DOHH2 (cell line): ENCODE data around the gene SLAIN1.

ENCODE experiments used
- CTCF ChIP-seq: fragments of 200-600 bp; sonication (generic); IDR thresholded peaks from one replicate; pipeline ENCODE4 v1.5.1; 2014; ENCODE audit warnings: antibody characterized with exemption, mild to moderate bottlenecking, low read depth, low read length; ENCODE audit not compliant: poor library complexity, severe bottlenecking
- EZH2phosphoT487 ChIP-seq: fragments of 200-600 bp; sonication (generic); IDR thresholded peaks from 2 replicates; pipeline ENCODE4 v1.6.1; 2017; ENCODE audit warnings: borderline replicate concordance, mild to moderate bottlenecking, antibody characterized with exemption, low read length, moderate library complexity, mixed read lengths

DNA sequence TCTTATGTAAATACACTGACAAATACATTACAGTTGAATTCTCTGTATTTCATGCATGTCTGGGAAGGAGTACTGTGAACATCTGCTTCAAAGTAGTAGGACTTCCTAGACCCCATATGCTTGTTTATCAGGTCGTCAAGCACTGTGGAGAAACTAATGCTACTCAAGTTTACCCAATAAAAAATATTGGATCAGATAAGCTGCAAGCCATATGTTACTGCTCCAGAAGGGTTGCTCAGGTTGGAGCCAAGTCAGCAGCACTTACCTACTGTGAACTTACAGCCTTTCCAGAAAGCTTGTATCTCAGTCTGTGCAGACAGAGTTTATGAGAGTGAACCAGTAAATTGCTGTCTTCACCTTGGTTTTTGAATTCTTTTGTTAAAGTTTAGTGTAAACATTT, 36.2 kb downstream of the SLAIN1 start:
- TF ChIP-seq CTCF (no peak), EZH2phosphoT487 (no peak)
